IMR-90 (cell line): Measurements from ENCODE around the gene ADAMTSL2. TPM values are rescaled to one million over a fixed set of nuclear protein-coding genes. Genes with fewer than 3 reads are reported as not detected.

Source experiments
- ATAC-seq: fragments of 200-7000 bp; cut with Tn5 transposase; 2 replicates; pipeline ENCODE4 v1.9.1; 2020; ENCODE audit warnings: low read depth, mild to moderate bottlenecking, moderate library complexity
- BruUV-seq: library from RNA; stranded (reverse); fragments of 400-500 nt; replicated peaks from 2 replicates; lab custom pipeline; 2021; lab: Mats Ljungman, UMichigan
- CTCF ChIA-PET: fragments of 300-600 bp; formaldehyde crosslinking; extraction: SDS; loops from one replicate; lab custom pipeline; 2021; ENCODE audit warnings: antibody characterized with exemption; lab: Yijun Ruan, JAX
- POLR2A ChIA-PET: fragments of 300-600 bp; sonication (Branson Sonifier 250); formaldehyde crosslinking; loops from one replicate; lab custom pipeline; 2022; ENCODE audit warnings: antibody characterized with exemption; ENCODE audit not compliant: unreplicated experiment; lab: Charles Lee
- DNase-seq: peaks from one replicate; pipeline ENCODE4 v3.0.0; 2013
- H2AFZ ChIP-seq: replicated peaks from 2 replicates; pipeline ENCODE3; 2013; ENCODE audit warnings: low read length, mild to moderate bottlenecking; ENCODE audit not compliant: poor library complexity
- H2AK5ac ChIP-seq: 2 replicates; pipeline ENCODE4 v1.6.1; 2013; ENCODE audit warnings: low read depth, low read length, inconsistent platforms
- H2AK9ac ChIP-seq: replicated peaks from 2 replicates; pipeline ENCODE3; 2013; ENCODE audit warnings: mild to moderate bottlenecking, low read depth, low read length, moderate library complexity; ENCODE audit not compliant: poor library complexity
- H2BK120ac ChIP-seq: 2 replicates; pipeline ENCODE4 v1.6.1; 2013; ENCODE audit warnings: low read depth, low read length, inconsistent platforms
- H2BK15ac ChIP-seq: 3 replicates; pipeline ENCODE4 v1.6.1; 2013; ENCODE audit warnings: low read depth, low read length, inconsistent platforms
- H2BK20ac ChIP-seq: 2 replicates; pipeline ENCODE4 v1.6.1; 2013; ENCODE audit warnings: low read depth, mild to moderate bottlenecking, inconsistent platforms, low read length, moderate library complexity
- H2BK5ac ChIP-seq: 2 replicates; pipeline ENCODE4 v1.6.1; 2013; ENCODE audit warnings: mild to moderate bottlenecking, low read depth, low read length, inconsistent platforms; ENCODE audit not compliant: poor library complexity, severe bottlenecking
- H3K14ac ChIP-seq: replicated peaks from 2 replicates; pipeline ENCODE4 v1.6.1; 2013; ENCODE audit warnings: low read depth, low read length, inconsistent platforms
- H3K18ac ChIP-seq: 2 replicates; pipeline ENCODE4 v1.6.1; 2013; ENCODE audit warnings: low read depth, low read length, control low read depth
- H3K23ac ChIP-seq: 2 replicates; pipeline ENCODE4 v1.6.1; 2013; ENCODE audit warnings: low read depth, low read length, inconsistent platforms
- H3K27ac ChIP-seq: 2 replicates; pipeline ENCODE4 v1.5.1; 2013; ENCODE audit warnings: mild to moderate bottlenecking, control low read depth, low read length; ENCODE audit not compliant: insufficient read depth
- H3K27me3 ChIP-seq: 2 replicates; pipeline ENCODE4 v1.6.1; 2013; ENCODE audit warnings: low read length; ENCODE audit not compliant: control insufficient read depth, insufficient read depth
- H3K36me3 ChIP-seq: 2 replicates; pipeline ENCODE4 v1.6.1; 2013; ENCODE audit warnings: low read length, mixed read lengths; ENCODE audit not compliant: control insufficient read depth, insufficient read depth
- H3K4ac ChIP-seq: 2 replicates; pipeline ENCODE4 v1.6.1; 2013; ENCODE audit warnings: low read depth, low read length, inconsistent platforms
- H3K4me1 ChIP-seq: 2 replicates; pipeline ENCODE4 v1.6.1; 2013; ENCODE audit warnings: low read length, mixed read lengths; ENCODE audit not compliant: control insufficient read depth, insufficient read depth
- H3K4me2 ChIP-seq: 2 replicates; pipeline ENCODE4 v1.6.1; 2013; ENCODE audit warnings: low read depth, mild to moderate bottlenecking, control low read depth, low read length, moderate library complexity
- H3K4me3 ChIP-seq: 2 replicates; pipeline ENCODE4 v1.5.1; 2013; ENCODE audit warnings: low read depth, mild to moderate bottlenecking, control low read depth, low read length, moderate library complexity; ENCODE audit not compliant: insufficient read depth
- H3K56ac ChIP-seq: 2 replicates; pipeline ENCODE4 v1.6.1; 2013; ENCODE audit warnings: low read length, inconsistent platforms; ENCODE audit not compliant: insufficient read depth; ENCODE audit errors: extremely low read depth
- H3K79me1 ChIP-seq, 2 experiments: 2 replicates each; pipeline ENCODE4 v1.6.1; 2013; ENCODE audit warnings: low read length in 2 of 2, inconsistent platforms in 1 of 2, low read depth in 1 of 2
- H3K9ac ChIP-seq: 2 replicates; pipeline ENCODE4 v1.6.1; 2013; ENCODE audit warnings: low read depth, low read length, control low read depth
- H3K9me1 ChIP-seq: 2 replicates; pipeline ENCODE4 v1.6.1; 2013; ENCODE audit warnings: low read length, inconsistent platforms; ENCODE audit not compliant: insufficient read depth
- H3K9me3 ChIP-seq: 2 replicates; pipeline ENCODE4 v1.6.1; 2013; ENCODE audit warnings: low read length; ENCODE audit not compliant: control insufficient read depth, insufficient read depth
- H4K20me1 ChIP-seq: 2 replicates; pipeline ENCODE4 v1.6.1; 2013; ENCODE audit warnings: low read length, inconsistent platforms; ENCODE audit not compliant: insufficient read depth
- H4K5ac ChIP-seq: 2 replicates; pipeline ENCODE4 v1.6.1; 2013; ENCODE audit warnings: mild to moderate bottlenecking, low read depth, low read length, control low read depth
- H4K8ac ChIP-seq, 2 experiments: 2 replicates each; pipeline ENCODE4 v1.6.1; 2013; ENCODE audit warnings: low read depth in 2 of 2, low read length in 2 of 2, control low read depth in 1 of 2, inconsistent platforms in 1 of 2
- H4K91ac ChIP-seq: 2 replicates; pipeline ENCODE4 v1.6.1; 2013; ENCODE audit warnings: low read depth, low read length, inconsistent platforms; ENCODE audit not compliant: insufficient read depth
- BHLHE40 ChIP-seq: fragments of 150-350 bp; IDR thresholded peaks from 2 replicates; pipeline ENCODE4 v1.6.1; 2016; ENCODE audit warnings: mild to moderate bottlenecking, low read depth, low read length
- CEBPB ChIP-seq: IDR thresholded peaks from 2 replicates; pipeline ENCODE4 v1.6.1; 2012; ENCODE audit warnings: low read depth, low read length, improper control_type of control experiment
- CHD1 ChIP-seq: IDR thresholded peaks from 2 replicates; pipeline ENCODE4 v1.6.1; 2012; ENCODE audit warnings: low read depth, low read length, improper control_type of control experiment
- MAFK ChIP-seq: IDR thresholded peaks from 2 replicates; pipeline ENCODE4 v1.6.1; 2012; ENCODE audit warnings: low read depth, low read length, improper control_type of control experiment
- MAZ ChIP-seq: IDR thresholded peaks from 2 replicates; pipeline ENCODE4 v1.6.1; 2012; ENCODE audit warnings: low read depth, mild to moderate bottlenecking, low read length, improper control_type of control experiment, moderate library complexity, borderline replicate concordance
- MXI1 ChIP-seq: IDR thresholded peaks from 2 replicates; pipeline ENCODE4 v1.6.1; 2012; ENCODE audit warnings: low read depth, mild to moderate bottlenecking, low read length, moderate library complexity, borderline replicate concordance
- POLR2A ChIP-seq: IDR thresholded peaks from 2 replicates; pipeline ENCODE4 v1.6.1; 2012; ENCODE audit warnings: mild to moderate bottlenecking, low read depth, low read length
- RCOR1 ChIP-seq: IDR thresholded peaks from 2 replicates; pipeline ENCODE4 v1.6.1; 2012; ENCODE audit warnings: mild to moderate bottlenecking, low read length, improper control_type of control experiment; ENCODE audit not compliant: insufficient replicate concordance
- SMC3 ChIP-seq: fragments of 150-350 bp; IDR thresholded peaks from 2 replicates; pipeline ENCODE4 v1.6.1; 2016; ENCODE audit warnings: low read depth, mild to moderate bottlenecking, antibody characterized with exemption, low read length, moderate library complexity
- USF2 ChIP-seq: fragments of 150-350 bp; IDR thresholded peaks from 2 replicates; pipeline ENCODE4 v1.6.1; 2017; ENCODE audit warnings: mild to moderate bottlenecking, antibody characterized with exemption, low read length, low read depth
- WGBS, 2 experiments: methylation state at CpG; one replicate each; pipeline versions ENCODE4 v1.1.5 to v1.1.7; 2013; ENCODE audit warnings: missing lambda C conversion rate in 2 of 2; ENCODE audit not compliant: insufficient read length in 1 of 2; ENCODE audit errors: extremely low coverage in 2 of 2; 5-methylcytosine and 5-hydroxymethylcytosine counted together
- dilution Hi-C: fragments of 300-500 bp; cut with HindIII; formaldehyde crosslinking; loops from one replicate; pipeline ENCODE4 v1.14.3; 2018; ENCODE audit warnings: low sequenced_read_pairs; ENCODE audit not compliant: unreplicated experiment
- in situ Hi-C: fragments of 300-500 bp; cut with MboI; formaldehyde crosslinking; loops from 3 replicates; pipeline ENCODE4 v1.14.3; 2019; ENCODE audit warnings: low sequenced_read_pairs, inconsistent platforms, mixed read lengths
- intact Hi-C: fragments of 100-400 bp; cut with micrococcal nuclease; formaldehyde crosslinking; loops from 2 replicates; pipeline ENCODE4 v1.10.0; 2022
- polyA plus RNA-seq, 3 experiments: library from polyadenylated mRNA; depleted of rRNA; stranded (reverse); fragments of >200 nt; gene quantifications; 2 replicates each; pipeline ENCODE4 v1.2.3, GENCODE V29; 2012; ENCODE audit warnings: low replicate concordance in 1 of 3
- total RNA-seq: library from RNA; depleted of rRNA; stranded (reverse); fragments of >200 nt; gene quantifications from 2 replicates; pipeline ENCODE4 v1.2.3, GENCODE V29; 2012

The ADAMTSL2 gene
- total and polyA plus RNA-seq, 2 of the 4 experiments (the other 2 are of a cell fraction), result not detected

GRCh38 chr9:133566817-133567216, 32.3 kb downstream of the ADAMTSL2 start:
- Histone ChIP-seq H3K79me1 (no peaks in the 10 kb centered on the region), H3K4me3 (no peak overlapping the region), H2AK9ac (no peak overlapping the region), H3K9me1 (no peaks in the 10 kb centered on the region), H3K18ac (no peak overlapping the region), H3K4me1 (peaks cover 6% of the 10 kb centered on the region; the same call in 1 of the 2 replicates), H4K20me1 (no peaks in the 10 kb centered on the region), H3K4me2 (no peak overlapping the region), H3K4ac (no peak overlapping the region), H2AK5ac (no peak overlapping the region), H2BK120ac (no peak overlapping the region), H2BK20ac (no peak overlapping the region), H3K27me3 (peaks cover 38% of the 10 kb centered on the region), H2AFZ (no peak overlapping the region), H4K8ac (no peak overlapping the region), H2BK5ac (no peak overlapping the region), H3K27ac (no peak overlapping the region), H3K56ac (no peak overlapping the region), H4K5ac (no peak overlapping the region), H3K9me3 (no peaks in the 10 kb centered on the region), H2BK15ac (no peak overlapping the region), H3K14ac (no peak overlapping the region), H3K9ac (no peak overlapping the region), H3K36me3 (no peaks in the 10 kb centered on the region), H4K91ac (no peak overlapping the region), H3K23ac (no peak overlapping the region)
- 91% methylated on average over 11 of the region's 17 CpGs; no CpG with 5 or more reads in 1 of the 2 experiments for WGBS, 2 experiments
- no TSS peak for BruUV-seq
- ChIA-PET CTCF (no interaction called here), POLR2A (no interaction called here)
- DNase-seq, result no peak
- TF ChIP-seq CEBPB (no peak), SMC3 (no peak), USF2 (no peak), MXI1 (no peak), MAFK (no peak), POLR2A (no peak), RCOR1 (no peak), CHD1 (no peak), MAZ (no peak), BHLHE40 (no peak)
- dilution Hi-C loops, result no loop called here
- intact Hi-C loops, result no loop called here
- in situ Hi-C loops, result no loop called here
- ATAC-seq, result no peak
